ENCODE measurements around the gene GNAT2.
A peak's percentile ranks its signal among the peaks of the same experiment; 100 is the strongest.

GNAT2 gene

GRCh38 chr1:109627692-109628399 lies 8.4 kb upstream of the GNAT2 start:
- DNase-seq (ENCODE audit: low spot score), result no peak

DNA sequence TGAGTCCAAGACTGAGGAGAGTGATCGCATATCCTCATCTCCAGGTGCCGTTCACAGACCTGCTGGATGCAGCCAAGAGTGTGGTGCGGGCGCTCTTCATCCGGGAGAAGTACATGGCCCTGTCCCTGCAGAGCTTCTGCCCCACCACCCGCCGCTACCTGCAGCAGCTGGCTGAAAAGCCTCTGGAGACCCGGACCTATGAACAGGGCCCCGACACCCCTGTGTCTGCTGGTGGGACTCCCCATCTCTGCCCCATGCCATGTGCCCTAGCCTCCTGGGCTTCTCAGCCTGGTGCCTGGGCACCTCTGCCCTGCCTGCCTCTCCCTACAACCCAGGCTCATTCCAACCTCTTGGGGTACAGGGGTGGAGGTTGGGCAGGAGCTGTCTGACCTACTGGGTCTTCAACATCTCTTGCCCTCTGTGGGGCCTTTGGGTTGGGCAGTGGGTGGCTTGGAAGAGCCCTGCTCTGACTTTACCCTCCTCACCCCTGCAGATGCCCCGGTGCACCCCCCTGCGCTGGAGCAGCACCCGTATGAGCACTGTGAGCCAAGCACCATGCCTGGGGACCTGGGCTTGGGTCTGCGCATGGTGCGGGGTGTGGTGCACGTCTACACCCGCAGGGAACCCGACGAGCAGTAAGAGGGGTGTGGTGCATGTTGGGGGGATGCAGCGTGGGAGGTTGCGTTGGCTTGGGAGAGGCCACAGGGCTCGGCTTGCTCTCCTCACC lies 7.4 kb upstream of the GNAT2 start:
- DNase-seq (ENCODE audit: low spot score), result no peak

- no peak for DNase-seq (ENCODE audit: low spot score)
Observed at GRCh38 chr1:109625601-109626560, 6.5 kb upstream of the GNAT2 start.

DNA sequence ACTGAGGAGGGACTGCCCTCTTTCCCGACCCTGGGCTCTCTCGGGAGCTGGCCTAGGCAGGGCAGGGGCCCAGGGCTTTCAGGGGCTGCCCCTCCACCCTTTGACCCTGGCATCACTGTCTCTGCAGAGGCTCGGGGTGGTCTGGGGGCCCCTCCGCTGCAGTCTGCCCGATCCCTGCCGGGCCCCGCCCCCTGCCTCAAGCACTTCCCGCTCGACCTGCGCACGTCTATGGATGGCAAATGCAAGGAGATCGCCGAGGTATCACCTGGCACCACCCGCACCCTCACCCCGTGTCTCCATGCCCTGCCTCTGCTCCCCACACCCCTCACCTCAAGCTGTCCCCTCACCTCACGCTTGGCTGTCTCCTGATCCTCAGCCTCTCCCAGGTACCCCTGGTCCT lies 5.8 kb upstream of the GNAT2 start:
- no peak for DNase-seq (ENCODE audit: low spot score)

DNA sequence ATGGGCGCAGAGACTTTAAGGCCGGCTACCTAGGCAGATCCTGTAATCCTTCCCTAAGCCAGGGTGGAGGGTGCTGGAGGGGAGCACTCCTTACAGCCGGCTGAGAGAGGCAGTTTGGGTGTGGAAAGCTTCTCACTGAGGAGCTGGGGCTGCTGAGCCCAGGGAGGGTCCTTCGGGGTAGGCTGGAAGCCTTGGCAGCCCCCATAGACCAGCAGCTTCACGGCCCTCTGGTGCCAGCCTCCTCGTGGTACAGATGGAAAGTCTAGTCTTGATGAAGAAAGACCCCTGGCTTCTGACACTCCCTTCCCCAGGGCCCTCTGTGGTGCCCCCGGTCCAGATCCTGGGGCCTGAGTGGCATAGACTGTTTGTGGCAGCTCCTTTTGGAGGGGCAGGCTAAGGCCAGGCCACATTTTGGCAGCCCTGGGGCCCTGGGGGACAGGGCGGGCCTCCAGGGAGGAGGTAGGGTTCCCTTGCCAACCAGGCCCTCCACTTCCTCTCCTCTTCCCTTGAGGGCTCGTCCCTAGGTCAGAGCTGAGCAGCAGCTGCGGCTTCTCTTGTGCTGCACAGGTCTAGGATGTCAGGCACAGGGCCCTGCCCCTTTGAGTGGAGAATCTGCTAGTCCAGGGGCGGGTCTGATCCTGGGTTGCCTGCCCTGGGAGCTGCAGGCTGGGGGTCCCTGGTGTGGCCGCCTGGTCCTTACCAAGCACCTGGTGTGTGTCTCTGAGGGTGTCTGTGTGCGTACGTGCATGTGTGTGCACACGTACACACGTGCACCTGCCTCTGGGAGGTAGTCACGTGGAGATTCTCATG lies 5.0 kb upstream of the GNAT2 start:
- DNase-seq (ENCODE audit: low spot score), result no peak

- peak; percentile 32 for DNase-seq (ENCODE audit: low spot score)
Observed at GRCh38 chr1:109623601-109624161, 4.3 kb upstream of the GNAT2 start.

DNA sequence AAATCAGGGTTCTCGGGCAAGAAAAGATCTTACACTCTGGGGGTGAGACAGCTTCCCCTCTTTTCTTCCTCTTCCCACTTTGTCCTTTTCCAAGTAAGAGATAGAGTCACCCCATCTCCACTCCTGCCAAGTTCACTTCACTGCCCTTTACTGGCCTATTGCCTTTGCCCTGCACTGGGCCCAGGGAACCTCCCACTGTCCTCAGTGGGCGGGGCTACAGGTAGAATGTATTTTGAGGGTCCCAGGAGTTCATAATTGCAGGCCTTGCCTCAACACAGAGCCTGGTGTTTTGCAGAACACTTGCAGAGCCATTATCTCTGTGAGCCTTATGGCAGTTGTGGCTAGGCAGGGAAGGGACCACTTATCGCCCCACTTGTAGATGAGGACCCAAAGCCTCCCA lies 3.5 kb upstream of the GNAT2 start:
- DNase-seq (ENCODE audit: low spot score), result no peak

- DNase-seq (ENCODE audit: low spot score), result no peak
Observed at GRCh38 chr1:109622137-109622892, 2.9 kb upstream of the GNAT2 start.

GRCh38 chr1:109621379-109622136 lies 2.1 kb upstream of the GNAT2 start:
- peak; percentile 43 for DNase-seq (ENCODE audit: low spot score)

DNA sequence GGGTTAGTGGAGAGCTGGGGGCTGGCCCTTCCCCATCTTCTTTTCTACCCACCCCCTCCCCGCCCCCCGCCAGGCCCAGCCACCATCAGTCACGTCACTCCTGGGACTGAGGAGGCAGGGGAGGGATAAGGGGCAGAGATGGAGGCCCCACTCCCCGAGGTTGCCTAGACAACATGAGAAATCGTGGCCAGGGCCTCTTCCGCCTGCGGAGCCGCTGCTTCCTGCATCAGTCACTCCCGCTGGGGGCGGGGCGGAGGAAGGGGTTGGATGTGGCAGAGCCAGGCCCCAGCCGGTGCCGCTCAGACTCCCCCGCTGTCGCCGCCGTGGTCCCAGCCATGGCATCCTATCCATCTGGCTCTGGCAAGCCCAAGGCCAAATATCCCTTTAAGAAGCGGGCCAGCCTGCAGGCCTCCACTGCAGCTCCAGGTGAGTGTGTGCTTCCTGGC lies 1.4 kb upstream of the GNAT2 start:
- peak; percentile 97 for DNase-seq (ENCODE audit: low spot score)

DNA sequence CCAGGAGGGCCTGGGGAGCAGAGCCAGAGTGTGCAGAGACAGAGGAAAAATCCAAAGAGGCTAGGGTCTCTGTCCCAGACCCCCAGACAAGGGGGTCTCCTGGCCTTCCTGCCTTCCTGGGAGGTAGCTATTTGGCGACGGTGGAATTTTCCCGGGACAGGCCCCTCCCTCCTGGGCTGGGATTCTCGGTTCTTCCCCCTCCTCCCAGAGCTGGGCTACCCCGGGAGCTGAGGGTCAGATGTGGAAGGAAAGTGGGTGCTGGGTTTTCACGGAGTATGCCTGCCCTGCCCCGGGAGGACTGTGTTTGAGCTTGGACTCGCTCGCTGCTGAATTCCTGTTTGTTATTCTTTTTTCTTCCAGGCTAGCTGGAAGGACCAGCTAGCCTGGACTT lies 980 bp upstream of the GNAT2 start:
- DNase-seq (ENCODE audit: low spot score), result peak; percentile 79

GRCh38 chr1:109618661-109619575 lies 498 bp downstream of the GNAT2 start:
- no peak for DNase-seq (ENCODE audit: low spot score)

DNA sequence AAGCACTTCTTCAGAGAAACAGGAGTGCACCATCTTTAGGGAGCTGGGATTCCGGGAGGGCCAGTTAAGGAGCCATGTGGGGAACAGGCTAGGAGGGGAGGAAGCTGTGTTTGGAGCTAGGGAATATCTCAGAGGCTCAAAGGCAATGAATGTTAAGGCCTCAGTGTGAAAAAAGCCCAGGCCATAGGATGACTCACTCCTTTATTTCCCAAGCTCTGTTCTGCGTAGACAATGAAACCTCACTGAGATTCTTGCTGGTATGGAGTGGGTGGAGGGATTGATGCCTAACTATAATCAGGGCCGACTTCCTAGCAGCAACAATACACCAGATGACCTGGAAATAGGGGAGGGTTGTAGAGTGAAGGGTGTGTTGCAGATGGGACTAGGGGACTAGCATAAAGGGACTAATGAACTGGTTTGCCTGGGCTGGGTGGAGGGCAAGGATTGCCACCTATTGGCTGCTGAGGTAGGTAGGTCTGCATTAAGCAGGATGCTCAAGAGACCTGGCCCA lies 2.1 kb downstream of the GNAT2 start:
- peak; percentile 81 for DNase-seq (ENCODE audit: low spot score)

GRCh38 chr1:109616391-109616790 lies 3.0 kb downstream of the GNAT2 start:
- no peak for DNase-seq (ENCODE audit: low spot score)

DNA sequence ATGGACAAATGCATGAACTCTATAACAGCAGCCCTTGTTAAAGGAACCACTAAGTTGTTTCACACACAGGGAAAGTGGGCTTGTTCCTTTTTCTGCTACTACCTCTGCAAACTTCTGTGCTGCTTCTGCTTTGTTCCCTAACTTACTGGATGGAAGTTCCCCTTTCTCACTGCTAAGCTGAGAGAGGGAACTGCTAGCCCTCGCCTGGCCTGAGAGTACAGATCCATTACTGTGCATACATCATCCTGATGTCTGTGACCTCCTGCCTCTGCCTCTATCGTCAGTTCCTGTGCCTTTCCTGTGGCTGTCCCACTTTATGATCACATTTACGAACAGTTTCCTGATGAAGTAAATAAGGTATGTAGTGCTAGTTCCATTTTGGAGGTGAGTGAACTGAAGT lies 3.5 kb downstream of the GNAT2 start:
- DNase-seq (ENCODE audit: low spot score), result no peak

DNA sequence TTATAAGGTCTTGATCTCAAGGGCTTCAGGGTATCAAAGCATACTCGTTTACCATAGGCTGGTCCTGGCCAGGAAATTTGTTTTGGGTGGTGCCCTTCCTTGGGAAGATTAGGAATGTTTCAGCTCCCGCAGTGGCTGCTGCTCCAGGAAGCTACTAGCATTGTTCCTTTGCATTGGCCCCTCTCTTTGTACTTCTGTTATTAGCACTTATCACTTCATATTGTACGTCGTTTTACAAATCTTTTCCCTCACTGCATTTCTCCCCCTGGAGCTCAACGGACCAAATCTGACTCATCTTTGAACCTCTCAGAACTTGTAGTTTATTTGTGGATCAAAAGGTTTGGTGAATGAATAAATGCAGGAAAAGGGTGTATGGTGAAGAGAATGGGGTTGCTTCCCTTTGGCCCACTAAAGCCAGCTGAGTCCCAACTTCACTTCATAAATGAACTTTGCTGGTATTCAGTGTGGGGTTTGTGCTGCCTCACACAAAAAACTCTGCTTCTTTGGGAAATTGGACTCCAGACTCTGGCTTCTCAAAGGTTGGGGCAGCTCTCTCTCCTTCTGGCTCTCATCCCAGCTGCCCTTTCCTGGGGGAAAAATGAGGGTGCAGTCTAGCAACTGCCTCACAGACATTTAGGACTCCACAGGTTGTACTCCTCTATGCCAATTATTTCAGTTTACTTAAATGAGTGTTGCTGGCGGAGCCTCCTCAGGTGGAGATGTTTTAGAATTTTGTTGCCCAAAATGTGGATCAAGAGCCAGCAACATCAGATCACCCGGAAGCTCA lies 5.9 kb downstream of the GNAT2 start:
- DNase-seq (ENCODE audit: low spot score), result no peak

DNA sequence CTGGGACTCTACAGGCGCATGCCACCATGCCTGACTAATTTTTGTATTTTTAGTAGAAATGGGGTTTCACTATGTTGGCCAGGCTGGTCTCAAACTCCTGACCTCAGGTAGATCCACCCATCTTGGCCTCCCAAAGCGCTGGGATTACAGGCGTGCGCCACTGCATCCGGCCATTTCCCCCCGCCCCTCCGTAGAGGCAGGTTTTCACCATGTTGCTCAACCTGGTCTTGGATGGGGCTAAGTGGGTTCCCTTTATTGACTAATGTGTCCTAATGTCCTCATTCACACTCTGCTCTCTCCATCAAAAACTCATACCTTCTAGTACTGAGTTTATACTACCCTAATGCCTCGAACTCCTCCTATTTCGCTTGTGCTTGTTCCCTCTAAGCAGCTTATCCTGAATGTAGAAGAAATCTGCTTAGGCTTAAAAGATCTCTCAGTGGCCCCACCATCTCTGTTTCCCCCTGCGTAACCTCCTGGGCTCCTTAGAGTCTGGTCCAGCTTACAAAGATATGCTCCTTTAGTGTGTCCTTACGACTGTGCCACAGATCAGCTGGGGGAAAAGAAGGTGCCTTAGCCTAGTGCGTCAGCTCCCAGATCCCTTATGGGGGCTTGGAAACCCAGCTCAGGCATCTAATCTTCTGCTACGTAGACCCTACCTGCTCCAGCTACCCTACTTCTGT lies 8.0 kb downstream of the GNAT2 start:
- DNase-seq (ENCODE audit: low spot score), result no peak

All from AG08395 (cell line).